GM21786 (cell line): ENCODE results near the gene PGA3.
A peak's percentile ranks its signal among the peaks of the same experiment; 100 is the strongest.
"Not testable (repeated sequence)": the region's sequence is repeated elsewhere in the genome, so short reads cannot be mapped to it uniquely, and the experiment has no call there.

Experiments used
- ATAC-seq: cut with Tn5 transposase; IDR thresholded peaks from one replicate; pipeline ENCODE4 v1.9.1; 2021; ENCODE audit not compliant: unreplicated experiment

Gene PGA3

DNA sequence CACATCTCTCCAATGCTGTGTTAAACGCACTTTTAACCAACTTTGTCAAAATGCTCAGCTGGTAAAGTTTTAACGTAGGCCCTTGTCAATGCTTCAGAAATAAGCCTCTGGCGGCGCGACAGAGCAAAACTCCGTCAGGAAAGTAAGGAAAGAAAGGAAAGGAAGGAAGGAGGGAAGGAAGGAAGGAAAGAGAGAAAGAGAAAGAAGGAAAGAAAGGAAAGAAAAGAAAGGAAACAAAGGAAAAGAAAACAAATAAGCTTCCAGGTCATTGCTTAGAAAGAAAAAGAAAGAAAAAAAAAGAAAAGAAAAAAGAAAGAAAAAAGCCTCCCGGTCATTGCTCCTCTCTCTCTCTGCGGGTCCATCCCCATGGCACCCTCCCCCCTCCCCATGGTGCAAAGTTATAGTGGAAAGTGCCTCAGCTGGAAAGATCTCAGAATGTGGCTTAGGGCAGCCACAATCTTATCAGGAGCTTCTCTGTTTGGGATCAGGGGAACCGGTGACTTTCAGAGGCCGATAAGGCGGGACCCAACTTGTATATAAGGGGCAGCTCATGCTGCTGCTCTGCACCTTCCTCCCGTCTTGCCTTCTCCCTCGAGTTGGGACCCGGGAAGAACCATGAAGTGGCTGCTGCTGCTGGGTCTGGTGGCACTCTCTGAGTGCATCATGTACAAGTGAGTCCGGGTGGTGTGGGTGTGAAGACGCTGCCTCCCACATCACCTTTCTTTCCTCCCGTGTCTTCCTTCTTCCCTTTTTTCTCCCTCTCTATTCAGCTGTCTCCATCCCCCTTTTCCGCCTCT lies at the start of gene PGA3:
Gene PGA3, plus strand, starts transcription at position 566 of the 797 bp plus-strand sequence. Its CDS starts 50 bp downstream, at position 616.
- ATAC-seq, result not testable (repeated sequence)

DNA sequence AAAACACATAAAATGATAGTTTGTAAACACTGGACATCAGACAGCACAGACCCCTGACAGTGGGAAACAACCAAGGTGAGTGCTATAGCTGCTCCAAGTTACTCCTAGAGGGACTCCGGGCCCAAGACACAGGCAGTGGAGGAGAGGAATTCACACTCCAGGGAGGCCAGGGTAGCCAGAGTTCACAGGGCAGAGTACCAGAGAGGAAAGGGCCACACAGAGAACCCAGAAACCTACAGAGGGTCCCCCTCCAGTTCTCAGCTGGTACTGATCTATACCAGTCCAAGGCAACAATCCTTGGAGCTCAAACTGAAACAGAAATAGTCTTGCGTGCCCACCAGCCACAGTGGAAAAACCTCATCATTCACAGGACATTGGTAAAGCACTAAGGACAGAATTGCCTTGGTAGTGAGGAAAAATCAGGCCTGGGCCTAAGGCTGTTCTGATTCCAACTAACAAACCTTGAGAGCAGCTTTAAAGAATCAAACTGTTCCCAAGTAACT lies 49.7 kb upstream of the PGA3 start:
- no peak for ATAC-seq

DNA sequence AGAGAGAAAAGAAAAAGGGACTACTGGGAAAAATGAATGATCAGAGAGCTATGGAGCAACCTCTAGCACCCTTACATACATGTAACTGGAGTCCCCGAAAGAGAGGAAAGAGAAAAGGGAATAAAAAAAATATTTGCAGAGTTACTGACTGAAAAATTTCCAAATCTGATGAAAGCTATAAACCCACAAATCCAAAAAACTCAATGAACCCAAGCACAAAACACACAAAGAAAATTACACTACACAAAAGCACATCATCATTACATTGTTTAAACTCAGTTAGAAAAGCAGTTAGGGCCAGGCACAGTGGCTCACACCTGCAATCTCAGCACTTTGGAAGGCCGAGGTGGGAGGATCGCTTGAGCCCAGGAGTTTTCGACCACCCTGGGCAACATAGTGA lies 48.8 kb upstream of the PGA3 start:
- ATAC-seq, result no peak

DNA sequence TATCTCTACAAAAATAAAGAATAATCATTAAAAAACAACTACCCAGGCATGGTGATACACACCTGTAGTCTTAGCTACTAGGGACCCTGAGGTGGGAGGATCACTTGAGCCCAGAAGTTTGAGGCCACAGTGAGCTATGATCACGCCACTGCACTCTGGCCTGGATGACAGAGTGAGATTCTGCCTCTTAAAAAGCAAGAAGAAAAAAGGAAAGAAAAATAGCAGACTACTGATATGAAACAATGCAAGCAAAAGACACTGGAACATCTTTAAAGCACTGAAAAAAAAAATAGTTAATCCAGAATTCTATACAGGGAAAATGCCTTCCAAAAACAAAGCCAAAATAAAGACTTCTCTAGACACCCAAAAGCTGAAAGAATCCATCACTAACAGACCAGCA lies 48.0 kb upstream of the PGA3 start:
- no peak for ATAC-seq

DNA sequence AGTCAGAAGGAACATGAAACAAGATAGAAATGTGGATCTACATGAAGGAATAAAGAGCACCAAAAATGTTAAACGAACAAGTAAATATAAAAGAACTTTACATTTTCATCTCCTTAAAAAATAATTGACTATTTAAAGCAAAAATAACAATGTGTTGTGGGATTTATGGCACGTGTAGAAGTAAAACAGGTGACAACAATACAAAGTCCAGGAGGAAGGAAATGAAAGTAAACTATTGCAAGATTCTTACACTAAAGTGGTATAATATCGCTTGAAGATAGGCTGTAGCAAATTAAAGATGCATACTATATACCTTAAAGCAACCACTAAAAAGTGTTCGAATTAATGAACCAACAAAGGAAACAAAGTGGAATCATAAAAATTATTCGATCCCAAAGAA lies 47.6 kb upstream of the PGA3 start:
- ATAC-seq, result no peak

DNA sequence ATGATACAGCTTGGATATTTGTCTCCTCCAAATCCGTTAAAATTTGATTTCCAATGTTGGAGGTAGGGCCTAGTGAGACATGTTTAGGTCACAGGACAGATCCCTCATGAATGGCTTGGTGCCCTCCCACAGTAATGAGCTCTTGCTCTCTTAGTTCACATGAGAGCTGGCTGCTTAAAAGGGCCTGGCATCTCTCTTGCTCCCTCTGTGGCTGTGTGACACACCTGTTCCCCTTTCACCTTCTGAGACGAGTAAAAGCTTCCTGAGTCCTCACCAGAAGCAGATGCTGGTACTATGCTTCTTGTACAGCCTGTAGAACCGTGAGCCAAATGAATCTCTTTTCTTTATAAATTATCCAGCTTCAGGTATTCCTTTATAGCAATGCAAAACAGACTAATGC lies 45.6 kb upstream of the PGA3 start:
- no peak for ATAC-seq

DNA sequence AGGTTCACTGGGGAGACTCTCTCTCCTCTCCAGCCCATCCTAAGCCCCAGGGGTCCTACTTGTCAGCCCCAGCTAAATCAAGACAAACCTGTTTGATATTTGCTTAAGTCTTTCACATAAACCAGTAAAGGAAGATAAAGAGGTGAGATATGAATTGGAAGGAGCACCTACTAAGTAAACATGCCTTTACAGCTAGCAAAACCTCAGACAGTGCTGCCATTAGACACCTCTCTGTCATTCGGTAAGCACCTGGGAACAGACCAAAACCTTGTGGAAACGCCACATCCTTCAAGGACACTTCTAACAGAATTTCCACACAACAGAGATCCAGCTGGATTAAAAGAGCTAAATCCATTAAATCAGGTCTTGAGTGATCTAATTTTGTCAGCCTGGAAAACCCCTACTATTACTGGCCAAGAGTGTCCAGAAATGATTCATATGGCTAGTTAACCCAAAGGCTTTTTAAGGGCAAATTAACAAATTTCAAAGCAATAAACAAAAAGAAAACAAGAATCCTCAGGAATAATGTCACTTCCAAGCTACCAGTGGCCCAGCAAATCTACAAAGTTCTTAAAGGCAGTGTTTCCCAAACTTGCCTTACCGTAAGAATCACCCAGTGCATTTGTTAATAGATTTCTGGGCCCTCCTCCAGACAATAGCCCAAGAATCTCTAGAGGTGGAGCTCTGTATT lies 44.5 kb upstream of the PGA3 start:
- ATAC-seq, result no peak

DNA sequence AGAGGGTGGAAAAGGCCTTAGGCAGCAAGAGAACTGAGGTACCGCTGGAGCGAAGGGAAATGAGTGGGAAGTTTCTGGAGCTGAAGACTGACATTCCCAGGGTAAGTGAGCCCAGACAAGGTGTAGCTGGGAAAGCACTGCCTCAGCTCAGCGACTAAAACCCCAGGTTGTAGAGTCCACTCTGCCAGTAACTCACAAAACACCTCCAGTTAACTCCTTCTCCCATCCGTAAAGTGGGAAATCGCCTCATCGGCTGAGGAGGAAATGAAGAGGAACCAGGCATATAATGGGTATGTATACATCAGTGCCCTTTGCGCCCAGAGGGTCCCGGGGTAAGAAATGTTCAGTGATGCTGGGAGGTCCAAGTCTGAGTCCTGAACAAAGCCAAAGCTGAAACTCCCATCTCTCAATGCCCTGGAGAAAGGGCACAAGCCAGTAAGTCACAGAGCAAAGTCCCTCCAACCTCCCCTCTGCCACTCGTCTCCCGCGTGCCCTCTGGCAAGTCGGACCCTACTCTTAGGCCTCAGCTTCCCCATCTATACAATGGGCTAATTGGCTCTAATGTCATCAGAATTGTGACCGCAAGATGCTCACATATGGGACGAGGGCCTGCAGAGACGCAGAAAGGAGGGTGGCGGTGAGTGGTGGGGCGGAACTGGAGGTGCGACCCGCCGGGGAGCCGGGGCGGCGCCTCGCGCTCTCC lies 42.7 kb upstream of the PGA3 start:
- no peak for ATAC-seq

DNA sequence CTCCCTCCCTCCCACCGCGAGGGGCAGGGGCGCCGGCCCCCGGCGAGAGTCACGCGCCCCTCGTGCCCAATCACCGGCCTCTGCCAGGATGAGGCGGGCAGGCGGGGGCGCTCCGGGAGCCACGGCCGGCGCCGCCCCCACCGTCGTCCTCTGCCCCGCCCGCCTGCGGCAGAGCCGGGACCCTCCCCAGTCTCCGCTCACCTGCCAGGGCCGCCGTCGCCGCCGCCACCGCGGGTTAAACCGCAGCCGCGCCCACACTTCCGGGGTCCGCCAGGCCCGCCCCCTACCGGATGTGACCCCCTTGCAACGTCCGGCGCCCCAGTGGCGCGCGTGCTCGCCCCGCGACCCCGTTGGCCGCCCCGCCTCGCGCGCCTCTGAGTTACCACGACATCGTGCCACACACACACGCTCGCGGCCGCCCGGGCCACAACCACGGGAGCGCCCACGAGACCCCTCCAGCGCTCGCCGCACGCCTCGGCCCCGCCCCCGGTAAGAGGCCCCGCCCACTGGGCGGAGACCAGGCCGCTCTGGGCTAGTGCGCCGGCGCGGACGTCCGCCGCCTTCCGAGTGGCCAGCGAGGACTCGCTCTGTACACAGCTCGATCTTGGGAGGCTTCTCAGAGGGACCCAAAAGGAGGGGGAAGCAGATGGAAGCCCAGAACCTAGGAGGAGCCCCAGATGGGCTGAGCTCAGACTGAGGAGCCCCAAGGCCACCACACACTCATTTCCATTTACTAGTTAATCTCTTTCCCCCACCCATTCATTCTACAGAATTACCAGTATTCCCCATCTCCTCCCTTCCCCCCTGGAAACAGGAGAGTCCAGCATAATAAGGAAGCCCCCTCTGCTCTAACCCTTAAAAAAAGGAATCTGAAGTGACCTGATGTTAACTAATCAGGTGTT lies 41.9 kb upstream of the PGA3 start, which contains the start of gene VPS37C:
Gene VPS37C, minus strand, starts transcription at position 237 of the 902 bp plus-strand sequence. CDS start 22,597 bp downstream, outside the sequence.
- ATAC-seq, result peak; percentile 71

DNA sequence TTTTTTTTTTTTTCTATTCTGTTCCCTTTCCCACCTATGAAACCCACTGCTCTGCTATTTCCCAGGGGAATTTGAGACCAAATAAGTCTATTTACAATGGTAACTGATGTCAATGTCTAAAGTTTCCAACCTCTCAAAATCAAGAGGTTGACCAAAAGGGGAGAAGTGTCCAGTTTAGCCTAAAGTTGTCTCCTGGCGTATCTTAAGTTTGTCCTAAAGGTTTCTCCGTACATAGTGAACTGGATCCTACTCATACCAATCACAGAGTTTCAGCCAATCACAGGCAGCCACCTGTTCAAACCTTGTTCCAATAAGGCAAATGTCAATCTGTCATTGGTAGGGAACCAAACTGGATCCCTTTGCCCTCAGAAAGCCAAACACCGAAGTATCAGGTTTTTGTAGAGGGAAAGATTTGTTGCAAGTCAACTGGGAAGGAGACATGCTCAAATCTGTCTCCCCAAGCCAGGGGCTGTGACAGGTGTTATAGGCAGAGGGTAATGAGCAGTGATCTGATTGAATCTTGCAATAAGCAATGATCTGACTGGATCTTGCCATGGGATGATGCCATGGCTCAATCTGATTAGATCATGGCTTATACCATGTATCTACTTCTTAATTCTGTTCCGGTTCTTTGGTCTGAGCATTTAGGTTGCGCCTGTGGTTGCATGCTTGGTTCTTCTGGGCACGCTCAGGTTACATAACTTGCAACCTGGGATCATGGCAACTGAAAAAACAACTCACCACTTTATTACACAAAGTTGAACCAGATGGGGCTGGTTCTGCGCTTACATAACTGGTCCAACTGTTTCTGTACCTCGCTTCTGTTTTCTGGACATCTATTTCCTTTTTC lies 41.0 kb upstream of the PGA3 start:
- ATAC-seq, result no peak

DNA sequence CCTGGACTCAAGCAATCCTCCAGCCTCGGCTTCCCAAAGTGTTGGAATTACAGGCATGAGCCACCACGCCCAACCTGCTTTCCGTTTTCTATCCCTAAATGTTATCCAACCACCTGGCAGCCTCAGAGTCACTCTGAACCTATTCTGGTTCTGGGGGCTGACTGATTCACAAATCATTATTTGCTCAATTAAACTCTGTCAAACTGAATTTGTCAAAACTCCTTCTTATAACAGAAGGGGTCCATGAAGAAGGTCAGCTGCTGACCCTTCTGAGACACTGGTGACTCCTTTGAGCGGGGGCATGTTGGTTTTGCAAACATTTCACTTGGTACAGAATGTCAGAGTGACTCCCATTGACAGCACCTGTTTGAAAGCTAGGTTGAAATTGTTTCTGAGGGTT lies 40.3 kb upstream of the PGA3 start:
- no peak for ATAC-seq

DNA sequence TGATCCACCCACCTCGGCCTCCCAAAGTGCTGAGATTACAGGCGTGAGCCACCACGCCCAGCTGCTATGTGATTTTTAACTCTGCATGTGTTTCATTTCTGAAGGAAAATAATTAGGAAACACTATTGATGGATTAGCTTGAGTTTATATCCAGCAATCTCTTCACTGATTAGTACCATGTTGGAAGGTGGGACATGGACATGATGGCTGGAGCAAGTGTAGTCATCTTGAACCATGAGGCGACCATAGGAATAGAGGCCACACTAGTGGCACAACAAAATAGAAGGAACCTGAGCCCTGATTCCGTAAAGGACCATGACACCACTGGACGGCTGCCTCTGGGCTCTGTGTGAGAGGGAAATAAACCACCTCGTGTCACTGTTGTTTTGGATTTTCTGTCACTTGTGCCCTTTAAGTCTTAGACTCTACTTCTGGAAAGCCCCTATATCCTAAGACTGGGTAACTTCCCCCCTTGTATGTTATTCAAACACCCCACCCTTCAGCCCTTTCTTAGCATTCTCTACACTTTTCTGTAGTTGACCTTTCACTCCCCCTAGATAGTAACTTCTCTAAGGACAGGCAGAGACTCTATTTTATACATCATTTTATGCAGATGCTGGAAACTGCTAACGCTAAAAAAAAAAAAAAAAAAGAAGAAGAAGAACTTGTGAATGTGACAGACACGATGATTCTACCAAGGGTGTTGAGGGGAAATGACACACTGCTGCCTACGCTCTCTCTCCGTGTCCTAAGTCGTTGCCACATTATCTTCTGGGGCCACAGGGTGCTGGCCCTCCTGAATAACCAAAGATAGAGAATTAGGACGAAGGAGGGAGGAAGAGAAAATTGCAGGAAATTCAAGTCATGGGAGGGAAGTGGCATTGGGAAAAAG lies 39.4 kb upstream of the PGA3 start:
- no peak for ATAC-seq

DNA sequence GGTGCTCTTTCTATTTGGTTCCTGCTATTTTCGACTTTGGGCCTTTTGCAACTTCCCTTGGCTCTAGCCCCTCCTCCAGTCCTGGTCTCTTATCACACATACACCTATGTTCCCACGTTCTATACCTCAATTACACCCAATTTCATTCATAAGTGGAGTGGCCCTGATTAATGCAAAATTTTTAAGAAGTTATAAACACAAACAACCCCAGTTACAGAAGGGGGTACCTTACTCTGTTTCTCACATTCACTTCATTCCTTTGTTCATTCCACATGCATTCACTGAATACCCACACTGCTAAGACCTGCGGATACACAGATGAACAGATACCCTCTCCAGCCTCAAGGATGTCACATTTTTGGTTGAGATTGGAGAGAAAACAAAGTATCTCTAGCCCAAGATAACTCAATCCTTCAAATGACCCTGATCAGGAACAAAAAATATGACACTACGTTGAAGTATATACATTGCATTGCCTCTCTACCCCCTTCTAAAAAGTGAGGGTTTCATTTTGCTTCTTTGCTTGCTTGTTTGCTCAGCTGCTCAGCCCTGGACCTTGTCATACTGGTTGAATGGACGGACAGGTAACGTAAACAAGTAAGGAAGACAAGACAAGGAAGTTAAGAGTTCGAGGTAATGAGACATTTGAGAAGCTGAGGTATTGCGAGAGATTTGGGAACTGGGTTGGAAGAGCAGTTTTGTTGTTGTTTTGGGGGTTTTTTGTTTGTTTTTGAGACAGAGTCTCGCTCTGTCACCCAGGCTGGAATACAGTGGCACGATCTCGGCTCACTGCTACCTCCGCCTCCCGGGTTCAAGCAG lies 38.5 kb upstream of the PGA3 start:
- no peak for ATAC-seq

DNA sequence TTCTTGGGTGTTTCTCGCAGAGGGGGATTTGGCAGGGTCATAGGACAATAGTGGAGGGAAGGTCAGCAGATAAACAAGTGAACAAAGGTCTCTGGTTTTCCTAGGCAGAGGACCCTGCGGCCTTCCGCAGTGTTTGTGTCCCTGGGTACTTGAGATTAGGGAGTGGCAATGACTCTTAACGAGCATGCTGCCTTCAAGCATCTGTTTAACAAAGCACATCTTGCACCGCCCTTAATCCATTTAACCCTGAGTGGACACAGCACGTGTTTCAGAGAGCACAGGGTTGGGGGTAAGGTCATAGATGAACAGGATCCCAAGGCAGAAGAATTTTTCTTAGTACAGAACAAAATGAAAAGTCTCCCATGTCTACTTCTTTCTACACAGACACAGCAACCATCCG lies 37.5 kb upstream of the PGA3 start:
- not testable (repeated sequence) for ATAC-seq

DNA sequence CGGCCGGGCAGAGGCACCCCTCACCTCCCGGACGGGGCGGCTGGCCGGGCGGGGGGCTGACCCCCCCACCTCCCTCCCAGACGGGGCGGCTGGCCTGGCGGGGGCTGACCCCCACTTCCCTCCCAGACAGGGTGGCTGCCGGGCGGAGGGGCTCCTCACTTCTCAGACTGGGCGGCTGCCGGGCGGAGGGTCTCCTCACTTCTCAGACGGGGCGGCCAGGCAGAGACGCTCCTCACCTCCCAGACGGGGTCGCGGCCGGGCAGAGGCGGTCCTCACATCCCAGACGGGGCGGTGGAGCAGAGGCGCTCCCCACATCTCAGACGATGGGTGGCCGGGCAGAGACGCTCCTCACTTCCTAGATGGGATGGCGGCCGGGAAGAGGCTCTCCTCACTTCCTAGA lies 37.0 kb upstream of the PGA3 start:
- ATAC-seq, result not testable (repeated sequence)

DNA sequence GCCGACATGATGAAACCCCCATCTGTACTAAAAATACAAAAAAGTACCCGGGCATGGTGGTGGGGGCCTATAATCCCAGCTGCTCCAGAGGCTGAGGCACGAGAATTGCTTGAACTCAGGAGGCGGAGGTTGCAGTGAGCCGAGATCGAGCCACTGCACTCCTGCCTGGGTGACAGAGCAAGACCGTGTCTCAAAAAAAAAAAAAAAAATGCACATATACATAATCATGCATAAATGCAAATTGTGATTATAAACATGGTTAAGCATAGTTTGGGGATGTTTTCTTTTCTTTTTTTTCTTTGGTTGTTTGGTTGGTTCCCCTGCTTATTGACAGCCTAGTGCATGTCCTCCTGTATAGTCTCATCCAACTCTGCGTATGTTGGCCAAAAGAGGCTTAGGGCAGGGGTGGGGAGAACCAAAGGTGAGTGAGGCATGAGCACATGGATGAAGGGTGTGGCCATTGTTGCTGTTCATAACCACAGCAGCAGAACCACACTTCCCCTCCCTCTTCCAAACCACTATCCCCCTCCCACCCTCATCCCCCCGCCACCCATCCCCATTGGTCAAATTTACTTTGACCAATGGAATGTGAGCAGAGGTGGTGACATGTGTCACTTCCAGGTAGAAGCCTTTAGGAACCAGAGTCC lies 35.1 kb upstream of the PGA3 start:
- ATAC-seq, result no peak

DNA sequence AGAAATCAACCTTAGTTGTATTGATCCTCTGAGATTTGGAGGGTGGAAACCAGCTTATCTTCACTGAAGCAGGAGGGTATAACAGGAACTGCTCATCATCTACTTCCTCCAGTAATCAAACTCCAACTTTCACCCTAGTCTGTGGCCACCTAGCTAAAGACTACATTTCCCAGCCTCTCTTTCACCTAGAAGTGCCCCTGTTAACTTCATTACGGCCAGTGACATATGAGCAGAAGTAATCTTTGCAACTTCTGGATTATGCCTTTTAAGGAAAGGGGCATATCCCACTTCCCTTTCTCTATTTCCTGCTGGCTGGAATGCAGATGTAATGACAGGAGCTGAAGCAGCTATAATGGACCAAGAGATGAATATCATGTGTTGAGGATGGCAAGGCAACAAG lies 34.5 kb upstream of the PGA3 start:
- ATAC-seq, result no peak
